ENCODE results near the gene LTB4R. TPM values are rescaled to one million over a fixed set of nuclear protein-coding genes. Genes with fewer than 3 reads are reported as not detected.

The LTB4R gene
- polyA plus RNA-seq, 2 of the 4 experiments (the other 2 are of a cell fraction) = 8.3 to 10.2 TPM

- POLR2A ChIA-PET = no interaction called here
Measured at GRCh38 chr14:24360281-24360680, 49.0 kb downstream of the LTB4R start.

GRCh38 chr14:24361326-24361725 is 50.0 kb downstream of the LTB4R start:
- Histone ChIP-seq H3K4me3 (no peak overlapping the region), H3K4me2 (no peak overlapping the region), H3K4me1 (peaks cover 7% of the 10 kb centered on the region; the same call in 2 of the 3 replicates), H3K27ac (no peak overlapping the region), H3K9me3 (no peaks in the 10 kb centered on the region)
- ChIA-PET POLR2A (interaction anchor here (1.0 to 2.0 kb wide), 2 partner anchors 68 to 81 kb away, joined by 3 to 6 read pairs; partner anchors contain the start of genes CBLN3 and KHNYN), CTCF (interaction anchor here (0.9 to 4.5 kb wide), 11 partner anchors 9 to 75 kb away, joined by 3 to 30 read pairs (median 4); no protein-coding TSS in a partner anchor)
- DNase-seq (ENCODE audit: low read depth in 1 of 2, low spot score in 1 of 2) (no peak), FAIRE-seq (no peak), ATAC-seq (no peak)
- WGBS (ENCODE audit: missing lambda C conversion rate) = 74% methylated on average over 2 of the region's 2 CpGs
- TF ChIP-seq BCL3 (IDR thresholded peaks at IDR 0.05) = no peak
- TF ChIP-seq MAFK (IDR thresholded peaks at IDR 0.05; ENCODE audit: partially characterized antibody) = no peak
- no peak for TF ChIP-seq NPAS2 (CRISPR knock-in tag; IDR thresholded peaks at IDR 0.05; ENCODE audit: borderline replicate concordance)

More at GRCh38 chr14:24360281-24360680, 49.0 kb downstream of the LTB4R start:
- ATAC-seq = no peak
- TF ChIP-seq FOSB (CRISPR knock-in tag; IDR thresholded peaks at IDR 0.05) (no peak), CHD2 (IDR thresholded peaks at IDR 0.05; ENCODE audit: low read length, partially characterized antibody) (no peak), GATA3 (IDR thresholded peaks at IDR 0.05; ENCODE audit: borderline replicate concordance) (no peak)
- no peak for FAIRE-seq
- no peak for DNase-seq (ENCODE audit: low read depth in 1 of 2, low spot score in 1 of 2)
- Histone ChIP-seq H3K4me2 (no peak overlapping the region), H3K27ac (no peak overlapping the region), H3K4me1 (no peaks in the 10 kb centered on the region; the same call in 2 of the 3 replicates), H3K9me3 (no peaks in the 10 kb centered on the region), H3K4me3 (no peak overlapping the region)
- CTCF ChIA-PET = interaction anchor here (0.9 to 4.5 kb wide), 5 partner anchors 27 to 71 kb away, joined by 3 to 30 read pairs (median 4); no protein-coding TSS in a partner anchor
- 76% methylated on average over 3 of the region's 3 CpGs for WGBS (ENCODE audit: missing lambda C conversion rate)

GRCh38 chr14:24362241-24362960 is 51.1 kb downstream of the LTB4R start:
- ATAC-seq (no peak), FAIRE-seq (no peak), DNase-seq (ENCODE audit: low read depth in 1 of 2, low spot score in 1 of 2) (no peak)
- TF ChIP-seq HOXB5 (CRISPR knock-in tag; IDR thresholded peaks at IDR 0.05) (no peak), SREBF2 (IDR thresholded peaks at IDR 0.05) (no peak), CBX8 (IDR thresholded peaks at IDR 0.05) (no peak), GATA3 (IDR thresholded peaks at IDR 0.05; ENCODE audit: borderline replicate concordance) (no peak), MAFK (IDR thresholded peaks at IDR 0.05; ENCODE audit: partially characterized antibody) (no peak), MAZ (IDR thresholded peaks at IDR 0.05; ENCODE audit: borderline replicate concordance, low read depth, low read length) (no peak), NPAS2 (CRISPR knock-in tag; IDR thresholded peaks at IDR 0.05; ENCODE audit: borderline replicate concordance) (no peak), RCOR1 (IDR thresholded peaks at IDR 0.05; ENCODE audit: low read depth, low read length) (no peak), BHLHE40 (IDR thresholded peaks at IDR 0.05; ENCODE audit: low read depth, low read length) (no peak), JUNB (IDR thresholded peaks at IDR 0.05) (no peak), CEBPB (IDR thresholded peaks at IDR 0.05) (no peak), HOXB13 (CRISPR knock-in tag; IDR thresholded peaks at IDR 0.05; ENCODE audit: low read depth) (no peak), ZSCAN20 (CRISPR knock-in tag; IDR thresholded peaks at IDR 0.05) (no peak), KDM1A (IDR thresholded peaks at IDR 0.05; ENCODE audit: low read depth) (no peak), PBX3 (IDR thresholded peaks at IDR 0.05) (no peak), HEYL (CRISPR knock-in tag; IDR thresholded peaks at IDR 0.05) (no peak), NFE2L2 (conservative IDR thresholded peaks at IDR 0.05; ENCODE audit: low read length) (no peak), POLR2AphosphoS2 (conservative IDR thresholded peaks at IDR 0.05; ENCODE audit: low read length) (no peak)
- H3K9me3 ChIP-seq = no peaks in the 10 kb centered on the region
- ChIA-PET POLR2A (interaction anchor here (1.1 to 2.0 kb wide), 2 partner anchors 67 to 69 kb away, joined by 4 to 6 read pairs; partner anchors contain the start of genes CBLN3 and KHNYN), CTCF (interaction anchor here (0.6 to 4.5 kb wide), 14 partner anchors 8 to 74 kb away, joined by 3 to 30 read pairs (median 4); partner anchors contain the start of genes ADCY4 and CIDEB)
- no peak overlapping the region for H3K4me2 ChIP-seq
- WGBS (ENCODE audit: missing lambda C conversion rate) = 11% methylated on average over 2 of the region's 2 CpGs
- peaks cover 8% of the 10 kb centered on the region for H3K4me1 ChIP-seq
- no peak overlapping the region for H3K27ac ChIP-seq
- no peak overlapping the region for H3K4me3 ChIP-seq
